GM12864 (cell line): ENCODE data around the gene MROH2A.

Experiments
- DNase-seq: peaks from one replicate; pipeline ENCODE4 v3.0.0-alpha.2; 2011; ENCODE audit warnings: low read depth
- H3K4me3 ChIP-seq: 2 replicates; pipeline ENCODE4 v1.5.1; 2011; ENCODE audit warnings: mild to moderate bottlenecking, low read depth, low read length, control low read depth
- CTCF ChIP-seq: IDR thresholded peaks from 2 replicates; pipeline ENCODE4 v1.5.1; 2011; ENCODE audit warnings: low read depth, mild to moderate bottlenecking, moderate library complexity, low read length, control low read depth, inconsistent platforms; ENCODE audit errors: missing control alignments

The MROH2A gene

GRCh38 chr2:233810385-233810784 is 32.3 kb downstream of the MROH2A start:
- DNase-seq = no peak
- no peak overlapping the region for H3K4me3 ChIP-seq
- TF ChIP-seq CTCF = no peak

- no peak overlapping the region for H3K4me3 ChIP-seq
- TF ChIP-seq CTCF = no peak
- no peak for DNase-seq
These were observed 33.0 kb downstream of the MROH2A start for GRCh38 chr2:233811087-233811486.

- no peak for TF ChIP-seq CTCF
- H3K4me3 ChIP-seq = no peak overlapping the region
- DNase-seq = no peak
These were observed 33.6 kb downstream of the MROH2A start for GRCh38 chr2:233811732-233812131.

GRCh38 chr2:233813236-233814055 is 35.3 kb downstream of the MROH2A start:
- no peak overlapping the region for H3K4me3 ChIP-seq
- no peak for DNase-seq
- TF ChIP-seq CTCF = no peak

GRCh38 chr2:233814056-233814835 is 36.1 kb downstream of the MROH2A start:
- no peak for TF ChIP-seq CTCF
- DNase-seq = no peak
- no peak overlapping the region for H3K4me3 ChIP-seq

GRCh38 chr2:233815861-233816260 is 37.7 kb downstream of the MROH2A start:
- no peak for TF ChIP-seq CTCF
- DNase-seq = no peak
- no peak overlapping the region for H3K4me3 ChIP-seq

GRCh38 chr2:233816334-233816733 is 38.2 kb downstream of the MROH2A start:
- no peak overlapping the region for H3K4me3 ChIP-seq
- TF ChIP-seq CTCF = no peak
- DNase-seq = no peak
